ENCODE measurements around the gene AP2B1. TPM values are rescaled to one million over a fixed set of nuclear protein-coding genes. Genes with fewer than 3 reads are reported as not detected.

Gene AP2B1
- total RNA-seq, 4 donors from 2014 or later, result 62.6 to 94.3 (median 79.4) TPM

DNA sequence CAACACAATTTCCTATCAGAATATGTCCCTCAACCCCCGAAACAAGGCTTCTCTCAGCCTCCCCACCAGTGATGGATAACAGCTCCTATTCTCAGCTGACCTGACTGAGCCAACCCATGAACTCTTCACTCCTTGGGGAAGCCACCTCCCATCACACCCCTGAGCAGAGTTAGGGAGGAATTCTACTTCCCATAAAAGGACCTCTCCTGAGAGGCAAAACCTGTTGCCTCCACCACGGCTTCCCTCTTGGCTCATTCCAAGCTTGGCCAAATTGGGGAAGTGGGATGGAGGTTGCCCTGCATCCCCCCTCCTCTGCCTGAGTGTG is 138.6 kb downstream of the AP2B1 start:
- ATAC-seq (ENCODE audit: low FRiP score), result no peak
- no peak for DNase-seq (ENCODE audit: low spot score)
- TF ChIP-seq CTCF (IDR thresholded peaks at IDR 0.05), result no peak

GRCh38 chr17:35726127-35726952 is 139.2 kb downstream of the AP2B1 start:
- ATAC-seq (ENCODE audit: low FRiP score), result no peak
- no peak for TF ChIP-seq CTCF (IDR thresholded peaks at IDR 0.05)
- peak; percentile 56 for DNase-seq (ENCODE audit: low spot score)

DNA sequence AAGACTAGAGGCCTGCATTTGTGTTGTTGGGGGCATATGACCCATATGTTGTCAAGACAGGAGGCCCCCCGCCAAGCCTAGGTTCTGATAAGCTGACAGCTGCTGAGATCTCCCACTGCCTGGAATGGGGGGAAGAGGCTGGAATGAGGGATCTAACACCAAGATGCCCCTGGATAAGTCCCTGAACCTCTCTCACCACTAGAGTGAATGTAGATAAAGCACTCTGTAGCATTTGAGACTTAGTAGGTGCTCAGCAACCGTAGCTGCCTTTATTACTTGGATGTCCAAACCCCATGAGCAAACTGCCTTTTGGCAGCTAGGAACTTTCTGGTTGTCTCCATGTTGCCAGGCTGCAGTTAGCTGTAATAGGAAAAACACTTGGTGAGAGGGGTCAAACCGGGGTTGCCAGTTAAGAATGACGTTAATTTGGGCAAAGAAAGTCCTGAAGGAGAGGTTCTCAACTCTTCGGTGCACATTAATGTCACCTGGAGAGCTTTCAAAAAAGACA is 139.9 kb downstream of the AP2B1 start:
- DNase-seq (ENCODE audit: low spot score) (no peak), ATAC-seq (ENCODE audit: low FRiP score) (no peak)
- no peak for TF ChIP-seq CTCF (IDR thresholded peaks at IDR 0.05)

DNA sequence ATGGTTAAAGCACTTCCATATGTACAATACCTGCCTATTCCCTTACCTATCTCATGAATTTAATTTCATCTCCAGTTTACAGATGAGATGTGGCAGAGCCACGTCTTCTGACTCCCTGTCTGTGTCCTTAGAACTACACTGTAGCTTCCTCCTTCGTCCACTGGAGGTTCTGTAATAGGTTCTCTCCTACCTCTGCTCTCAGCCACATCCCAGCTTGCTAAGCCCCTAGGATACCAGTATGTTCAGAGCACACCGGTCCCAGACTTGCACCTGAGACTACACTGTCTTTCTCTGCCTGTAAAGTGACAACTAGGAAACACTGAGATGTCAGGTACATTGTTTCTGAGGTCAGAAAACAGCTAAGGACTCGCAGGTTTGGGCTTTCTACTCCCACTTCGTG is 140.5 kb downstream of the AP2B1 start:
- no peak for ATAC-seq (ENCODE audit: low FRiP score)
- no peak for TF ChIP-seq CTCF (IDR thresholded peaks at IDR 0.05)
- no peak for DNase-seq (ENCODE audit: low spot score)

DNA sequence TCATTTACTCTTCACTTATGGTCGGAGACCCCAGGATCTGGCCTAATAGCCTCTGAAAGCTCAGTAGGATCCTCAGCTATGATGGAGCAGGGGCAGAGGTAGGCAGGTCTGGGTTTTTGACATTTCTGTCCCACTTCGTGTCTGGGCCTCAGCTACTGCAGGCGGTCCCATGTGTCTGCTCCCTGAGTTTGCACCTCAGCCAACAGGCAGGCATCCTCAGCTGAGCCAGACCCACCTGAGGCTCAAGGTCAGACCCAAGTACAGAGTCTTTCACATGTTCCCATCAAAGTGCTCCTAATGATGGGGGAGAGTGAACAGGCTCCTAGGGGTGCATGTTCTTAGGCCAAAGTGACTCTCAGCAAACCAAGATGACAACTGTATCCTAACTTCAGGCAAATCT is 141.4 kb downstream of the AP2B1 start:
- ATAC-seq (ENCODE audit: low FRiP score) (no peak), DNase-seq (ENCODE audit: low spot score) (no peak)
- no peak for TF ChIP-seq CTCF (IDR thresholded peaks at IDR 0.05)

GRCh38 chr17:35729405-35729833 is 142.3 kb downstream of the AP2B1 start:
- no peak for ATAC-seq (ENCODE audit: low FRiP score)
- DNase-seq (ENCODE audit: low spot score), result no peak
- no peak for TF ChIP-seq CTCF (IDR thresholded peaks at IDR 0.05)

DNA sequence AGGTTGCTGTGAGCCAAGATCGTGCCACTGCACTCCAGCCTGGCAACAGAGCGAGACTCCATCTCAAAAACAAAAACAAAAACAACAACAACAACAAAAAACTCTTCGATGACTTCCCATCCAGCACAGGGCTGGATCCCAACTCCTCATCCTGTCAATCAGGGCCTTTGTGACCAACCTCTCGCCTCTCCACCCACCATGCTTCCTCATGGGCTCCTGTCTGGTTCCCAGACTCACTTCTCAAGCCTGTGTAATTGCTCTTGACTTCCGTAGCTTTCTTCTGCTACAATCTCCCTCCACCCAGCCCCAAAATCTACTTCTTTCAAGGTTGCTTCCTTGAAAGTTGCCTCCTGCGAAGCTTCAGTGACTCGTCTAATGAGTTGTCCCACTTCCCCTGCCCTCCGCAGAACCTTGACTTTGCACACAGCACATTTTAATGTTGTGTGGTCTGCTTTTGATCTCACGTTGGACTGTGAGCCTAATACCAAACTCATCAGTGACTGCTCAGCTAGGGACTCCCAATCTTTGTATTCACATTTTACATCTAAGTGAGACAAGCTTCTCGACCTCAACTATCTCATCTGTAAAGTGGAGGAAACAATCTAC is 143.4 kb downstream of the AP2B1 start:
- DNase-seq (ENCODE audit: low spot score) (no peak), ATAC-seq (ENCODE audit: low FRiP score) (no peak)
- TF ChIP-seq CTCF (IDR thresholded peaks at IDR 0.05), result no peak

Measured in omental fat pad (tissue), 4 donors.